ENCODE results near the gene TSPEAR.

The TSPEAR gene

DNA sequence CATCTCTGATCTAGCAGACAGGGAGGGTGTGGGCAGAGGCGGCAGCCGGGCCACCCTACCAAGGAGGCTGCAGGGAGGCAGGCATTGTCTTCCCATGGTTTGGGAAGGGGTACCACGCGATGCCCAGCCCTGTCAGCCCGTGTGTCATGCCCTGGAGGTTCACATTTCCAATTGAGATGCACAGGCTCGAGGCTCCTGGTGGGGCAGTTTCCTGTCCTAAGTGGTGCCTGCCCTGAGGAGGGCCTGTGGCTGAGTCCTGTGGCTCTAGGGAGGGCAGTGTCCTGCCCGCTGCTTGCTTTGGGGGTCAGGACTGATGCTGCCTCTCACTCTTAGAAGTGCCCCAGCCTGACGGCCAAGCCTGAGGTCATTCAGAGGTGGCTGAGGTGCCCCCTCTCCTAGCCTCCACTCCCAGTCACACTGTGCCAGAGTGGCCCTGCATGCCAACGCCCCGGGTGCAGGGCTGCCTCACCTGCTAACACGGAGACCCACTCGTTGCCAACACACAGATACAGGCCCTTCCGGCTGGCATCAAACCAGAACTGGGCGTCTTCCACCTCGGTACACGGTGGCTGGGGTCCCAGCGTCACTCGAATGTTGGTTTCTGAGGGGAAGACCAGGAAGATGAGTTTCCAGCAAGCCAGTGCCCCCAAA is 183.3 kb downstream of the TSPEAR start:
- intact Hi-C loops (cut with DNase I; ENCODE audit: low total_unique reads) = no loop called here
- Histone ChIP-seq H3K36me3 (no peaks in the 10 kb centered on the region), H3K4me1 (no peaks in the 10 kb centered on the region), H3K27ac (no peak overlapping the region), H3K27me3 (peaks cover 0 to 22% of the 10 kb centered on the region in 2 donors), H3K4me3 (no peak overlapping the region), H3K9me3 (no peaks in the 10 kb centered on the region)
- peak; percentile 9 to 59 for DNase-seq
- TF ChIP-seq CTCF (IDR thresholded peaks at IDR 0.05) = no peak

- Histone ChIP-seq H3K27me3 (peaks cover 0 to 25% of the 10 kb centered on the region in 2 donors), H3K27ac (no peak overlapping the region), H3K9me3 (no peaks in the 10 kb centered on the region), H3K4me3 (no peak overlapping the region), H3K4me1 (no peaks in the 10 kb centered on the region), H3K36me3 (no peaks in the 10 kb centered on the region)
- no peak for TF ChIP-seq CTCF (IDR thresholded peaks at IDR 0.05)
- DNase-seq = peak; percentile 9 to 33
- intact Hi-C loops (cut with DNase I; ENCODE audit: low total_unique reads) = no loop called here
These were observed 184.0 kb downstream of the TSPEAR start for GRCh38 chr21:44527156-44527982.

GRCh38 chr21:44526096-44526997 is 185.0 kb downstream of the TSPEAR start:
- H3K4me3 ChIP-seq = no peak overlapping the region
- no peaks in the 10 kb centered on the region for H3K4me1 ChIP-seq
- no peak for TF ChIP-seq CTCF (IDR thresholded peaks at IDR 0.05)
- no peaks in the 10 kb centered on the region for H3K36me3 ChIP-seq
- intact Hi-C loops (cut with DNase I; ENCODE audit: low total_unique reads) = no loop called here
- DNase-seq = peak; percentile 7 to 31
- peaks cover 0 to 26% of the 10 kb centered on the region in 2 donors for H3K27me3 ChIP-seq
- H3K27ac ChIP-seq = no peak overlapping the region
- no peaks in the 10 kb centered on the region for H3K9me3 ChIP-seq

DNA sequence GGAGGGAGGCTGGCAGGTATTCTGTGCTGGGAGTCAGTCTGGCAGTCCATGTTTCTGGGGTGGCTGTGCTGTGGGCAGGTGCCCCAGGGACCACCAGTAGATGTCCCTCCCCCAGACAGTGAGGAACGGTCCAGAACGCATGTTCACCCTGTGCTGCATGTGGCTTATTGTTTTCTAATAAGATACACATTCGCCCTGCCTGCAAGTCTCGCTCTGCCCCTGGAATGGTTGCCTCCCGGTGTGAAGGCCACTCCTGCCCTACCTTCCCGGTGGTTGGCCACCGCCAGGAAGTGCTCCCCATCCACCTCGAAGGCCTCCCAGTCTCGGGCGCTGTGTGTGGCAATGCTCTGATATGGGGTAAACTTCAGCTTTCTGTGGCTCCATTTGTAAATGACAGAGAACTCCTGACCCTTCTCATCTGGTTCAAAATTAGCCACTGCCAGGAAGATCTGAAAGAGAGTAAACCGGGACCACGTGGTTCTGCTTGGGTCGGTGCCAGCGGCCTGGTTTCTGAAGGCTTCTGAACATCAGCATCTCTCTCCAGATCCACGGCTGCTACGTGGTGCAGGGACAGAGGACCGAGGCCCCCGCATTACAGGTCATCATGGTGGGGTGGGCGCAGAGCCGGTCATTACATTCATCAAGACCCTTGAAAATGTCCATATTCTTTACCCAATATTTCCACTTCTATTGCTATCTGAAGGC is 185.8 kb downstream of the TSPEAR start:
- no peak overlapping the region for H3K27ac ChIP-seq
- no peak for TF ChIP-seq CTCF (IDR thresholded peaks at IDR 0.05)
- H3K4me3 ChIP-seq = no peak overlapping the region
- peak; percentile 13 to 48 for DNase-seq
- no peaks in the 10 kb centered on the region for H3K4me1 ChIP-seq
- H3K36me3 ChIP-seq = no peaks in the 10 kb centered on the region
- intact Hi-C loops (cut with DNase I; ENCODE audit: low total_unique reads) = no loop called here
- peaks cover 0 to 29% of the 10 kb centered on the region in 2 donors for H3K27me3 ChIP-seq
- H3K9me3 ChIP-seq = no peaks in the 10 kb centered on the region

All from tibial artery (tissue), 4 donors.